Right lobe of liver (tissue), 6 donors: Measurements from ENCODE around the gene CRYGA. TPM values are rescaled to one million over a fixed set of nuclear protein-coding genes. Genes with fewer than 3 reads are reported as not detected.
"Not testable (repeated sequence)": the region's sequence is repeated elsewhere in the genome, so short reads cannot be mapped to it uniquely, and the experiment has no call there.

Experiments
- ATAC-seq, 4 donors: fragments of 200-7000 bp; cut with Tn5 transposase; one replicate each; pipeline ENCODE4 v1.9.1; 2020; ENCODE audit warnings: mild to moderate bottlenecking in 4 of 4, moderate library complexity in 4 of 4
- DNase-seq, 3 donors: peaks; one replicate each; pipeline ENCODE4 v3.0.0-alpha.2; 2020
- H3K27ac ChIP-seq, 3 donors: fragments of 200-600 bp; one replicate each; pipeline ENCODE4 v1.8.0; 2022
- H3K27me3 ChIP-seq, 2 donors: fragments of 200-600 bp; one replicate each; pipeline ENCODE4 v1.8.0; 2022
- H3K36me3 ChIP-seq, 4 donors: fragments of 200-600 bp; sonication (generic) in 1 of 4; one replicate each; pipeline versions ENCODE4 v1.5.1 to v1.8.0; 2017 to 2022; ENCODE audit warnings: control low read depth in 1 of 4
- H3K4me1 ChIP-seq, 4 donors: fragments of 200-600 bp; sonication (generic) in 1 of 4; one replicate each; pipeline versions ENCODE4 v1.5.1 to v1.8.0; 2017 to 2022; ENCODE audit warnings: control low read depth in 1 of 4
- H3K4me3 ChIP-seq, 3 donors: fragments of 200-600 bp; one replicate each; pipeline ENCODE4 v1.8.0; 2022
- H3K9me3 ChIP-seq, 4 donors: fragments of 200-600 bp; sonication (generic) in 1 of 4; one replicate each; pipeline versions ENCODE4 v1.5.1 to v1.8.0; 2017 to 2022; ENCODE audit warnings: control low read depth in 1 of 4
- CTCF ChIP-seq, 4 donors: fragments of 200-600 bp in 3 of 4; fragments of 450-650 bp in 1 of 4; IDR thresholded peaks; one replicate each; pipeline versions ENCODE4 v1.5.1 to v1.8.0; 2016 to 2022; ENCODE audit warnings: antibody characterized with exemption in 4 of 4, mild to moderate bottlenecking in 2 of 4
- POLR2A ChIP-seq: fragments of 450-650 bp; IDR thresholded peaks from one replicate; pipeline ENCODE4 v1.6.1; 2017; ENCODE audit warnings: antibody characterized with exemption, mild to moderate bottlenecking
- WGBS: methylation state at CpG from one replicate; pipeline ENCODE4 v1.1.6; 2018; ENCODE audit warnings: low coverage, low lambda C conversion rate; ENCODE audit not compliant: insufficient coverage; ENCODE audit errors: missing lambda C conversion rate; 5-methylcytosine and 5-hydroxymethylcytosine counted together
- intact Hi-C, 2 donors: fragments of 100-400 bp; cut with DNase I; formaldehyde crosslinking; loops; one replicate each; pipeline versions ENCODE4 v1.11.2 to v1.14.1; 2022
- total RNA-seq, 6 experiments: library from RNA; depleted of rRNA in 2 of 6; stranded (reverse); fragments of >200 nt in 2 of 6; fragmentation: NEBNext Ultra II Directional in 3 of 6; extraction: Animal tissue kit (Norgen Biotek cat#: 25700) in 3 of 6; gene quantifications; one replicate each; pipeline versions ENCODE4 v1.1.0 to v1.2.4, GENCODE V29; 2016 to 2023
- donor health status: DM: no; HTN: yes; CAD: no.
- donor health status: DM: no; HTN: no; CAD: no.
- donor health status: DM: no; HTN: no; CAD: no.
- donor health status: DM: no; HTN: yes; CAD: no.
- donor health status: DM: no; HTN: yes; CAD: no.

CRYGA gene
- total RNA-seq, 6 experiments from 2014 or later, result not detected

- ATAC-seq, result no peak
- TF ChIP-seq POLR2A, result no peak
- no peak for TF ChIP-seq CTCF (IDR thresholded peaks at IDR 0.05)
- intact Hi-C loops, result no loop called here
Observed at GRCh38 chr2:208127090-208127489, 36.3 kb downstream of the CRYGA start.

GRCh38 chr2:208125251-208125650, 38.1 kb downstream of the CRYGA start:
- ATAC-seq (no peak), DNase-seq (no peak)
- Histone ChIP-seq H3K4me3 (no peak overlapping the region), H3K9me3 (no peaks in the 10 kb centered on the region), H3K36me3 (no peaks in the 10 kb centered on the region), H3K4me1 (no peaks in the 10 kb centered on the region), H3K27ac (no peak overlapping the region), H3K27me3 (no peaks in the 10 kb centered on the region)
- intact Hi-C loops, result no loop called here
- whole genome bisulfite sequencing, result 53% methylated on average over 4 of the region's 4 CpGs
- TF ChIP-seq CTCF (IDR thresholded peaks at IDR 0.05) (no peak), POLR2A (no peak)

More at GRCh38 chr2:208127090-208127489, 36.3 kb downstream of the CRYGA start:
- no peaks in the 10 kb centered on the region for H3K9me3 ChIP-seq
- H3K27ac ChIP-seq, result no peak overlapping the region
- no peak overlapping the region for H3K4me3 ChIP-seq
- H3K4me1 ChIP-seq, result no peaks in the 10 kb centered on the region
- 87% methylated on average over 4 of the region's 4 CpGs for WGBS
- H3K36me3 ChIP-seq, result no peaks in the 10 kb centered on the region
- DNase-seq, result no peak
- H3K27me3 ChIP-seq, result no peaks in the 10 kb centered on the region

GRCh38 chr2:208124013-208124715, 39.2 kb downstream of the CRYGA start, which contains the start of gene CRYGD:
Gene CRYGD, minus strand, starts transcription at chr2:208124524. Its CDS starts 51 bp downstream, at chr2:208124473.
- DNase-seq, H3K27ac ChIP-seq, H3K27me3 ChIP-seq, H3K4me1 ChIP-seq, H3K36me3 ChIP-seq, H3K4me3 ChIP-seq, H3K9me3 ChIP-seq, intact Hi-C loops: not testable (repeated sequence)
- peak in 2 of 4 donors; percentile 20 to 28 for ATAC-seq
- WGBS, result 12% methylated on average over 7 of the region's 46 CpGs

- no peaks in the 10 kb centered on the region for H3K9me3 ChIP-seq
- TF ChIP-seq CTCF (IDR thresholded peaks at IDR 0.05) (no peak), POLR2A (no peak)
- DNase-seq, result no peak
- H3K36me3 ChIP-seq, result no peaks in the 10 kb centered on the region
- no peaks in the 10 kb centered on the region for H3K4me1 ChIP-seq
- 64% methylated on average over 1 of the region's 1 CpG for WGBS
- H3K4me3 ChIP-seq, result no peak overlapping the region
- no peak overlapping the region for H3K27ac ChIP-seq
- intact Hi-C loops, result no loop called here
- no peak for ATAC-seq
- no peaks in the 10 kb centered on the region for H3K27me3 ChIP-seq
Observed at GRCh38 chr2:208122248-208122647, 41.1 kb downstream of the CRYGA start.

GRCh38 chr2:208118918-208119317, 44.5 kb downstream of the CRYGA start:
- Histone ChIP-seq H3K36me3 (no peaks in the 10 kb centered on the region), H3K27me3 (no peaks in the 10 kb centered on the region), H3K4me1 (no peaks in the 10 kb centered on the region), H3K27ac (no peak overlapping the region), H3K4me3 (no peak overlapping the region), H3K9me3 (no peaks in the 10 kb centered on the region)
- ATAC-seq (no peak), DNase-seq (no peak)
- intact Hi-C loops, result no loop called here
- TF ChIP-seq POLR2A, result no peak
- TF ChIP-seq CTCF (IDR thresholded peaks at IDR 0.05), result no peak
- 100% methylated on average over 1 of the region's 3 CpGs for WGBS

GRCh38 chr2:208117390-208117789, 46.0 kb downstream of the CRYGA start:
- DNase-seq, H3K27me3 ChIP-seq, H3K4me1 ChIP-seq, H3K9me3 ChIP-seq, ATAC-seq, H3K4me3 ChIP-seq, H3K27ac ChIP-seq, H3K36me3 ChIP-seq, intact Hi-C loops: not testable (repeated sequence)
- 85% methylated on average over 10 of the region's 11 CpGs for WGBS
